Heart left ventricle (tissue), 13 donors: ENCODE measurements around the gene LIG3.

Experiments
- POLR2A ChIP-seq, 2 donors: fragments of 450-650 bp; IDR thresholded peaks; one replicate each; pipeline ENCODE4 v1.6.1; 2017; ENCODE audit warnings: antibody characterized with exemption in 2 of 2, mild to moderate bottlenecking in 2 of 2, moderate library complexity in 2 of 2
- TF ChIP-seq, protein P1 (sequence below), 12 donors: fragments of 200-600 bp; sonication (generic) in 4 of 12; IDR thresholded peaks; one replicate each; pipeline versions ENCODE4 v1.5.0 to v1.8.0; 2018 to 2022; ENCODE audit warnings: antibody characterized with exemption in 12 of 12, mild to moderate bottlenecking in 5 of 12
- donor health status: ischemic (EF 13 %, LVEDD 7.1; RV severe dilation, severe dysfunction).
- donor health status: DM: no; HTN: yes; CAD: no.
- donor health status: DM: no; HTN: no; CAD: no.
- donor health status: ischemic (EF 25% LVEDD 6.9; RV normal size, moderate dysfunction).
- donor health status: ischemic (EF 25% LVEDD 5.7; RV mildly dilated, moderate dysfunction).
- donor health status: ischemic (EF 35%, LVEDD 5.7; RV mildly dilated, moderate dysfunction).
- donor health status: nonischemic (EF 11% LVEDD 7.7; RV severe dilation, severe dysfunction).
- donor health status: DM: yes; HTN: yes; CAD: no.
- donor health status: PGD.
- donor health status: ischemic (EF 29% LVEDD 5.4; RV normal size, mild dysfunction).
- donor health status: nonischemic (EF 23%, LVEDD 6.1; RV moderate dilation, normal function).

DNA sequence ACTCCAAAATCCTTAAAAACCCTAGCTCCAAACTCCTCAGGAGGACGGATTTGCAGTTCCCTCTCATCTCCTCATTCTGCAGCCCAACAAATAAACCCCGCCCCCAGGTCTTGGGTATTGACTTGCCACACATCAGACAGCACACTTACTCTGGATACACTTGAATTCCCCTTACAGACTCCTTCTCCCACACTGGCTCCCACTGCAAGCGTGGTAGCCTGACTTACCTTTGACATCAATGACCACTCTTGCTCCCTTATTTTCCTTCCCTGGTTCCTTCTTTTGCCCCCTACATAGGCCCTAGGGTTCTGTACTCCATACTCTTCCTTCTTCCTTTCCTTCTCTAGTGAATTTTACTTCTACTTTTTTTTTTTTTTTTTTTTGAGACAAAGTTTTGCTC, 75.7 kb downstream of the LIG3 start:
- TF ChIP-seq, protein P1, sequence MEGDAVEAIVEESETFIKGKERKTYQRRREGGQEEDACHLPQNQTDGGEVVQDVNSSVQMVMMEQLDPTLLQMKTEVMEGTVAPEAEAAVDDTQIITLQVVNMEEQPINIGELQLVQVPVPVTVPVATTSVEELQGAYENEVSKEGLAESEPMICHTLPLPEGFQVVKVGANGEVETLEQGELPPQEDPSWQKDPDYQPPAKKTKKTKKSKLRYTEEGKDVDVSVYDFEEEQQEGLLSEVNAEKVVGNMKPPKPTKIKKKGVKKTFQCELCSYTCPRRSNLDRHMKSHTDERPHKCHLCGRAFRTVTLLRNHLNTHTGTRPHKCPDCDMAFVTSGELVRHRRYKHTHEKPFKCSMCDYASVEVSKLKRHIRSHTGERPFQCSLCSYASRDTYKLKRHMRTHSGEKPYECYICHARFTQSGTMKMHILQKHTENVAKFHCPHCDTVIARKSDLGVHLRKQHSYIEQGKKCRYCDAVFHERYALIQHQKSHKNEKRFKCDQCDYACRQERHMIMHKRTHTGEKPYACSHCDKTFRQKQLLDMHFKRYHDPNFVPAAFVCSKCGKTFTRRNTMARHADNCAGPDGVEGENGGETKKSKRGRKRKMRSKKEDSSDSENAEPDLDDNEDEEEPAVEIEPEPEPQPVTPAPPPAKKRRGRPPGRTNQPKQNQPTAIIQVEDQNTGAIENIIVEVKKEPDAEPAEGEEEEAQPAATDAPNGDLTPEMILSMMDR (IDR thresholded peaks at IDR 0.05): no peak
- TF ChIP-seq POLR2A (IDR thresholded peaks at IDR 0.05): no peak
